ENCODE measurements around the gene GFY.

Gene GFY

DNA sequence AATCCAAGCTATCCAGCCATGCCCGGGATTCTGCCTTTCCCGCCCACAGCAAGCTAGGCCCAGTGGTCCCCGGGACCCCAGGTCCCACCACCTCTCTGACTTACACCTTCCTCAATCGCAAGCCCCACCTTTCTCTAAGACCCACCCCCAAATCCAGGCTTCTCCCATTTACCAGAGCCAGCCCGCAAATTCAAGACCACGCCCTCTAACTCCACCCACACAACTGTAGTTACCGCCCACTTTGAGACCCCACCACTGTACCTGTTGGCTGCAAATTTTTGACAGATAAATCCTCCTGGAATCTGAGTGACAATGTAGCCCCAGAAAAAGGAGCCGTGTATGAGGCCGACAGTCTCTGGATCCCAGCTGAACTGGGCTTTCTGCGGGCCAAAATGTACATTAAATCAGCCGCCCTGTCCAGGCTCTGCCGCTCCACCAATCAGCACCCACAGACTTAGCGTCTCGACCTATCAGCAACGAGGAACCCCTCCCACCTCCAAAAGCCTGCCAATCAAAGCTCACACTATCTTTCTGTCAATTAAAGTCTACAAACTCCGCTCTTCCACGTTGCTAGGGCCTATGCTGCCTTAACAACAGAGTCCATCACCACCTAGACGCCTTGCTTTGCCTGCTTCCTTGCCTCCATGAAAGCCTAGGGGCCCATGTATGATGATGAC, 9.9 kb downstream of the GFY start:
- ChIA-PET POLR2A (no interaction called here), CTCF (no interaction called here)
- Histone ChIP-seq H3K9me3 (ENCODE audit: control extremely low read depth in 1 of 5, control insufficient read depth in 4 of 5, insufficient read depth in 2 of 5, low read depth in 1 of 5, low read length in 4 of 5) (peaks cover 0 to 4% (median 0%) of the 10 kb centered on the region in 5 experiments), H3K27me3 (replicated peaks in 2 of 5; ENCODE audit: control insufficient read depth in 4 of 5, insufficient read depth in 5 of 5, low read length in 4 of 5) (peaks cover 2 to 100% (median 62%) of the 10 kb centered on the region in 5 experiments), H3K4me3 (ENCODE audit: control insufficient read depth in 1 of 7, extremely low read depth in 1 of 7, insufficient read depth in 4 of 7, low read depth in 2 of 7, low read length in 6 of 7) (no peak overlapping the region), H3K27ac (ENCODE audit: insufficient read depth in 1 of 2, low read depth in 1 of 2, low read length in 2 of 2, poor library complexity in 1 of 2, severe bottlenecking in 2 of 2) (no peak overlapping the region), H3K4me1 (ENCODE audit: control extremely low read depth in 1 of 4, control insufficient read depth in 4 of 4, insufficient read depth in 4 of 4, low read length in 3 of 4) (peaks cover 0 to 15% (median 4%) of the 10 kb centered on the region in 4 experiments), H3K36me3 (ENCODE audit: control insufficient read depth in 4 of 4, insufficient read depth in 4 of 4, low read length in 3 of 4) (no peaks in the 10 kb centered on the region)
- DNase-seq = peak; percentile 28 to 44 (median 34)
- WGBS (ENCODE audit: insufficient coverage) = 94% methylated on average over 14 of the region's 18 CpGs

DNA sequence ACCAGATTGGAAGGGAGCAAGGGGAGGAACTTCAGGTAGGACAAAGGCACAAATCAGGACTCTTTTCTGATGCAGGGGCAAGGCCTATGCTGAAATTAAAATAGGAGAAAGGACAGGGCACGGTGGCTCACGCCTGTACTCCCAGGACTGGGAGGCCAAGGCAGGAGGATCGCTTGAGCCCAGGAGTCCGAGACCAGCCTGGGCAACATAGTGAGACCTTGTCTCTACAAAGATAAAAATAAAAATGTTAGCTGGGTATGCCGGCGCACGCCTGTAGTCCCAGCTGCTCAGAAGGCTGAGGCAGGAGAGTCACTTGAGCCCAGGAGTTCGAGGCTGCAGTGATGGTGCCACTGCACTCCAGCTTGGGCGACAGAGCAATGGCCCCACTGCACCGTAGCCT, 10.5 kb downstream of the GFY start:
- H3K4me3 ChIP-seq (ENCODE audit: control insufficient read depth in 1 of 7, extremely low read depth in 1 of 7, insufficient read depth in 4 of 7, low read depth in 2 of 7, low read length in 6 of 7) = no peak overlapping the region
- ChIA-PET POLR2A (no interaction called here), CTCF (interaction anchor here (1.1 to 1.2 kb wide), 2 partner anchors 9 to 241 kb away, joined by 3 to 5 read pairs; partner anchors contain the start of gene PRMT1)
- DNase-seq = no peak
- no peak overlapping the region for H3K27ac ChIP-seq (ENCODE audit: insufficient read depth in 1 of 2, low read depth in 1 of 2, low read length in 2 of 2, poor library complexity in 1 of 2, severe bottlenecking in 2 of 2)
- H3K9me3 ChIP-seq (ENCODE audit: control extremely low read depth in 1 of 5, control insufficient read depth in 4 of 5, insufficient read depth in 2 of 5, low read depth in 1 of 5, low read length in 4 of 5) = peaks cover 0 to 4% (median 0%) of the 10 kb centered on the region in 5 experiments
- H3K4me1 ChIP-seq (ENCODE audit: control extremely low read depth in 1 of 4, control insufficient read depth in 4 of 4, insufficient read depth in 4 of 4, low read length in 3 of 4) = peaks cover 0 to 15% (median 4%) of the 10 kb centered on the region in 4 experiments
- 91% methylated on average over 10 of the region's 10 CpGs for WGBS (ENCODE audit: insufficient coverage)
- H3K36me3 ChIP-seq (ENCODE audit: control insufficient read depth in 4 of 4, insufficient read depth in 4 of 4, low read length in 3 of 4) = no peaks in the 10 kb centered on the region
- peaks cover 2 to 100% (median 68%) of the 10 kb centered on the region in 5 experiments for H3K27me3 ChIP-seq (replicated peaks in 2 of 5; ENCODE audit: control insufficient read depth in 4 of 5, insufficient read depth in 5 of 5, low read length in 4 of 5)

DNA sequence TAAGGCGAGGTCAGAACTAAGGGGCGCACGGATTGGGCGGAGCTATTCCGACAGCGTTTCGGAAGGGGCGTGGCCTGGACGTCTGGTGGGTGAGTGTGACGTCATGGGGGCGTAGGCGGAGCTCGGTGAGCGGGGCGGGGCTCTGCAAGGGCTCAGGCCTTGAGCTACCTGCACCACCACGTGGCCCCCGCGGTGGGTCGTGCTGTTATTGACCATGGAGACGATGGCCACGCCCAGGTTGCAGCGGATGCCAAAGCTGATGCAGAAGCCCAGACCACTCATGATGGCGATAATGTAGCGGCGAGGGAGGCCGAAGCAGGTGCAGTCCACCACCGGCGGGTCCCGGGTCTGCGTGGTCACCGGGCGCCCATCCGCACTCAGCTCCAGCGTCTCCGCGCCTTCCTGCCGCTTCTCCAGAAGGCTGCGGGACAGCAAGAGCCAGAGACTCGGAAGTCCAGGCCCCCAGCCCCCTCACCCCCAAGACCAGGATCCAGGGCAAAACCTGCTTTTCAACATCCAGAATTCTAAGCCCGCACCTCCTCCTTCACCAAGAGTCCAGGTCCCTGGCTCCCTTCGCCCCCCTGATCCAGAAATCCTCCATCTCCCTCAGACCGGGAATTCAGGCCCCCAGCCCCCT, 11.3 kb downstream of the GFY start:
- Histone ChIP-seq H3K27ac (ENCODE audit: insufficient read depth in 1 of 2, low read depth in 1 of 2, low read length in 2 of 2, poor library complexity in 1 of 2, severe bottlenecking in 2 of 2) (no peak overlapping the region), H3K27me3 (replicated peaks in 2 of 5; ENCODE audit: control insufficient read depth in 4 of 5, insufficient read depth in 5 of 5, low read length in 4 of 5) (peaks cover 2 to 100% (median 65%) of the 10 kb centered on the region in 5 experiments), H3K9me3 (ENCODE audit: control extremely low read depth in 1 of 5, control insufficient read depth in 4 of 5, insufficient read depth in 2 of 5, low read depth in 1 of 5, low read length in 4 of 5) (peaks cover 0 to 4% (median 0%) of the 10 kb centered on the region in 5 experiments), H3K4me1 (ENCODE audit: control extremely low read depth in 1 of 4, control insufficient read depth in 4 of 4, insufficient read depth in 4 of 4, low read length in 3 of 4) (peaks cover 0 to 16% (median 7%) of the 10 kb centered on the region in 4 experiments), H3K36me3 (ENCODE audit: control insufficient read depth in 4 of 4, insufficient read depth in 4 of 4, low read length in 3 of 4) (no peaks in the 10 kb centered on the region), H3K4me3 (ENCODE audit: control insufficient read depth in 1 of 7, extremely low read depth in 1 of 7, insufficient read depth in 4 of 7, low read depth in 2 of 7, low read length in 6 of 7) (peak overlapping the region in 2 of 7 experiments; percentile 10 to 36)
- CTCF ChIA-PET = interaction anchor here (1.1 to 1.2 kb wide), 2 partner anchors 8 to 241 kb away, joined by 3 to 5 read pairs; partner anchors contain the start of gene PRMT1
- 10% methylated on average over 42 of the region's 42 CpGs for WGBS (ENCODE audit: insufficient coverage)
- POLR2A ChIA-PET = interaction anchor here (0.7 kb wide), 1 partner anchor 20 kb away, joined by 3 read pairs; no protein-coding TSS in a partner anchor
- DNase-seq = peak; percentile 76 to 77 (median 77)

DNA sequence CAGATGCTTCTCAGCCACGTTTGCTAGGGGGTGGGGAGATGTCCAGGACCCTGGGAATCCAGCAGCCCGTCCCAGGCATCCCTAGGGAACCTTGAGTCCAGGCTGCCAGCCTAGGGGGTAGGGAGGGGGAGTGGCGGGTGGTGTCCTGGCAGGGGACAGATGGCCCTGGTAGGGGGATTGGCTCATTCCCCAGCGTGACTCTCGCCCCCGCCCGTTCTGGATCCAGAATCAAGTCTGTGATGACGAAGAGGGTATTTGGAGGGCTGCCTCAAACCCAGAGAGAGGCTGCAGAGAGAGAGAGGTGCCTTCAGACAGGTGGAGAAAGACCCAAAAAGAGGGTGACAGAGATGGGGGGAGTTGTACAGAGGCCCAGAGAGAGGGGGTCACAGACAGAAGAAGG, 12.0 kb downstream of the GFY start:
- Histone ChIP-seq H3K4me3 (ENCODE audit: control insufficient read depth in 1 of 7, extremely low read depth in 1 of 7, insufficient read depth in 4 of 7, low read depth in 2 of 7, low read length in 6 of 7) (no peak overlapping the region), H3K9me3 (ENCODE audit: control extremely low read depth in 1 of 5, control insufficient read depth in 4 of 5, insufficient read depth in 2 of 5, low read depth in 1 of 5, low read length in 4 of 5) (peaks cover 0 to 3% (median 0%) of the 10 kb centered on the region in 5 experiments), H3K36me3 (ENCODE audit: control insufficient read depth in 4 of 4, insufficient read depth in 4 of 4, low read length in 3 of 4) (no peaks in the 10 kb centered on the region), H3K4me1 (ENCODE audit: control extremely low read depth in 1 of 4, control insufficient read depth in 4 of 4, insufficient read depth in 4 of 4, low read length in 3 of 4) (peaks cover 0 to 22% (median 9%) of the 10 kb centered on the region in 4 experiments), H3K27me3 (replicated peaks in 2 of 5; ENCODE audit: control insufficient read depth in 4 of 5, insufficient read depth in 5 of 5, low read length in 4 of 5) (peaks cover 2 to 100% (median 66%) of the 10 kb centered on the region in 5 experiments), H3K27ac (ENCODE audit: insufficient read depth in 1 of 2, low read depth in 1 of 2, low read length in 2 of 2, poor library complexity in 1 of 2, severe bottlenecking in 2 of 2) (no peak overlapping the region)
- DNase-seq = no peak
- CTCF ChIA-PET = interaction anchor here (1.2 kb wide), 1 partner anchor 240 kb away, joined by 3 read pairs; the partner anchor contains the start of gene PRMT1
- WGBS (ENCODE audit: insufficient coverage) = 35% methylated on average over 5 of the region's 8 CpGs
- POLR2A ChIA-PET = no interaction called here

DNA sequence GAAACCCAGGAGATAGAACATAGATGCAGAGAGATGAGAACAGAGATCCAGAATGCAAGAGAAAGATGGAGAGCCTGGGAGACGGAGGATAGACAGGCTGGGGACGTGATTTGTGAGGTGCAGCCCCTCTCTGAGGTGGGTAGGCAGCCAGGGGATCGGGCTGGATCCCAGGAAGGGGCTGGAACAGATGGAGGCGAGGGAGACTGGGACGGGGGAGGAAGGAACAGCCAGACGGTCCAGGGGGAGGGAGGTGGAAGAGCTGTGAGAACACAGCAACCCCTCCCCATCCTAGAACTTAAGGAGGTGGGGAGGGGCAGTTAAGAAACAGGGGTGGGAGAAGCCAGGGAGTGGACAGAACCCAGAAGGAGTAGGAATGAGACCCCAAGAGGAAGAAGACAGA, 13.1 kb downstream of the GFY start:
- DNase-seq = no peak
- 13% methylated on average over 1 of the region's 6 CpGs for WGBS (ENCODE audit: insufficient coverage)
- H3K36me3 ChIP-seq (ENCODE audit: control insufficient read depth in 4 of 4, insufficient read depth in 4 of 4, low read length in 3 of 4) = no peaks in the 10 kb centered on the region
- H3K27ac ChIP-seq (ENCODE audit: insufficient read depth in 1 of 2, low read depth in 1 of 2, low read length in 2 of 2, poor library complexity in 1 of 2, severe bottlenecking in 2 of 2) = no peak overlapping the region
- POLR2A ChIA-PET = no interaction called here
- peaks cover 2 to 93% (median 59%) of the 10 kb centered on the region in 5 experiments for H3K27me3 ChIP-seq (replicated peaks in 2 of 5; ENCODE audit: control insufficient read depth in 4 of 5, insufficient read depth in 5 of 5, low read length in 4 of 5)
- no peak overlapping the region for H3K4me3 ChIP-seq (ENCODE audit: control insufficient read depth in 1 of 7, extremely low read depth in 1 of 7, insufficient read depth in 4 of 7, low read depth in 2 of 7, low read length in 6 of 7)
- peaks cover 0 to 3% (median 0%) of the 10 kb centered on the region in 5 experiments for H3K9me3 ChIP-seq (ENCODE audit: control extremely low read depth in 1 of 5, control insufficient read depth in 4 of 5, insufficient read depth in 2 of 5, low read depth in 1 of 5, low read length in 4 of 5)
- CTCF ChIA-PET = interaction anchor here (1.0 kb wide), 1 partner anchor 21 kb away, joined by 3 read pairs; no protein-coding TSS in a partner anchor
- peaks cover 0 to 22% (median 15%) of the 10 kb centered on the region in 4 experiments for H3K4me1 ChIP-seq (ENCODE audit: control extremely low read depth in 1 of 4, control insufficient read depth in 4 of 4, insufficient read depth in 4 of 4, low read length in 3 of 4)

DNA sequence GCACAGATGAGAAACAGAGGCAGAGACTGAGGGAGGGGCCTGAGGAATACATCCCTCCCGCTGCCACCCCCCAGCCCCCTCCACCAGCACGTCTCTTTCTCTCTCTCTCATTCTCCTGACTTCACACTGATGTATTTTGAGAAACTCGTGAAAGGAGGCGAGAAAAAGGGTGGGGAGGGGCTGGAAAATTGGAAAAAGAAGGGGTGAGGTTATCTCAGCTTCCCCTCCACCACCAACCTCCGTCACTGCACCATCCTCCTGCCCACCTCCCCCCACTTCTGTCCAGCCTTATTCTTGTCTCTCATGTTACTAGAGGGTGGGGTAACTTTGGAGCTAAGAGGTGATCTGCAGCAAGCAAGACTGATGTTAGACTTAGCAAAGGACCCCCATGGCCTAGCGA, 14.6 kb downstream of the GFY start:
- no peaks in the 10 kb centered on the region for H3K36me3 ChIP-seq (ENCODE audit: control insufficient read depth in 4 of 4, insufficient read depth in 4 of 4, low read length in 3 of 4)
- ChIA-PET CTCF (interaction anchor here (1.0 to 1.4 kb wide), 2 partner anchors 10 to 48 kb away, joined by 3 to 4 read pairs; no protein-coding TSS in a partner anchor), POLR2A (no interaction called here)
- DNase-seq = no peak
- peaks cover 2 to 77% (median 50%) of the 10 kb centered on the region in 5 experiments for H3K27me3 ChIP-seq (replicated peaks in 2 of 5; ENCODE audit: control insufficient read depth in 4 of 5, insufficient read depth in 5 of 5, low read length in 4 of 5)
- no peak overlapping the region for H3K27ac ChIP-seq (ENCODE audit: insufficient read depth in 1 of 2, low read depth in 1 of 2, low read length in 2 of 2, poor library complexity in 1 of 2, severe bottlenecking in 2 of 2)
- H3K4me3 ChIP-seq (ENCODE audit: control insufficient read depth in 1 of 7, extremely low read depth in 1 of 7, insufficient read depth in 4 of 7, low read depth in 2 of 7, low read length in 6 of 7) = no peak overlapping the region
- peaks cover 0 to 3% (median 0%) of the 10 kb centered on the region in 5 experiments for H3K9me3 ChIP-seq (ENCODE audit: control extremely low read depth in 1 of 5, control insufficient read depth in 4 of 5, insufficient read depth in 2 of 5, low read depth in 1 of 5, low read length in 4 of 5)
- H3K4me1 ChIP-seq (ENCODE audit: control extremely low read depth in 1 of 4, control insufficient read depth in 4 of 4, insufficient read depth in 4 of 4, low read length in 3 of 4) = peaks cover 0 to 27% (median 18%) of the 10 kb centered on the region in 4 experiments
- WGBS (ENCODE audit: insufficient coverage) = 100% methylated on average over 1 of the region's 6 CpGs

Data from common myeloid progenitor, CD34-positive (primary cell).